GM23338 (cell line): ENCODE results near the gene ILDR2.

Experiments
- CREB1 ChIP-seq: fragments of 250-450 bp; sonication (Bioruptor Pico); IDR thresholded peaks from 2 replicates; pipeline ENCODE4 v1.5.0; 2020; ENCODE audit warnings: low read depth, mild to moderate bottlenecking, moderate library complexity
- ETS1 ChIP-seq: IDR thresholded peaks from 2 replicates; pipeline ENCODE4 v1.6.1; 2016; ENCODE audit warnings: antibody characterized with exemption
- EZH2 ChIP-seq: fragments of 200-600 bp; sonication (generic); IDR thresholded peaks from one replicate; pipeline ENCODE4 v1.8.0; 2017; ENCODE audit warnings: antibody characterized with exemption, mild to moderate bottlenecking, low read depth; ENCODE audit not compliant: unreplicated experiment
- EZH2phosphoT487 ChIP-seq: fragments of 200-600 bp; sonication (generic); IDR thresholded peaks from one replicate; pipeline ENCODE4 v1.8.1; 2018; ENCODE audit warnings: antibody characterized with exemption; ENCODE audit not compliant: unreplicated experiment
- JUNB ChIP-seq: IDR thresholded peaks from one replicate; pipeline ENCODE4 v1.6.1; 2016; ENCODE audit warnings: antibody characterized with exemption; ENCODE audit not compliant: unreplicated experiment
- POLR2AphosphoS5 ChIP-seq: IDR thresholded peaks from 2 replicates; pipeline ENCODE4 v1.6.1; 2016; ENCODE audit warnings: antibody characterized with exemption, low read depth
- REST ChIP-seq: IDR thresholded peaks from one replicate; pipeline ENCODE4 v1.6.1; 2018; ENCODE audit warnings: antibody characterized with exemption; ENCODE audit not compliant: unreplicated experiment
- STAT1 ChIP-seq: IDR thresholded peaks from one replicate; pipeline ENCODE4 v1.6.1; 2016; ENCODE audit warnings: antibody characterized with exemption; ENCODE audit not compliant: unreplicated experiment
- ZNF114 ChIP-seq: fragments of 250-450 bp; sonication (Bioruptor Pico); IDR thresholded peaks from 2 replicates; pipeline ENCODE4 v1.5.0; 2020; ENCODE audit warnings: mild to moderate bottlenecking, moderate library complexity
- ZNF331 ChIP-seq: fragments of 250-450 bp; sonication (Bioruptor Pico); IDR thresholded peaks from 2 replicates; pipeline ENCODE4 v1.5.0; 2020; ENCODE audit warnings: low read depth, mild to moderate bottlenecking, moderate library complexity
- ZNF462 ChIP-seq: fragments of 250-450 bp; sonication (Bioruptor Pico); IDR thresholded peaks from 2 replicates; pipeline ENCODE4 v1.5.0; 2020; ENCODE audit warnings: mild to moderate bottlenecking, moderate library complexity
- TF ChIP-seq, protein P1 (sequence below), 2 experiments: fragments of 200-600 bp in 1 of 2; sonication (generic) in 1 of 2; conservative IDR thresholded peaks; 2 replicates each; pipeline versions ENCODE4 v1.5.1 to v1.6.1; 2016 to 2017; ENCODE audit warnings: antibody characterized with exemption in 2 of 2, low read depth in 2 of 2, mild to moderate bottlenecking in 2 of 2, moderate library complexity in 1 of 2

DNA sequence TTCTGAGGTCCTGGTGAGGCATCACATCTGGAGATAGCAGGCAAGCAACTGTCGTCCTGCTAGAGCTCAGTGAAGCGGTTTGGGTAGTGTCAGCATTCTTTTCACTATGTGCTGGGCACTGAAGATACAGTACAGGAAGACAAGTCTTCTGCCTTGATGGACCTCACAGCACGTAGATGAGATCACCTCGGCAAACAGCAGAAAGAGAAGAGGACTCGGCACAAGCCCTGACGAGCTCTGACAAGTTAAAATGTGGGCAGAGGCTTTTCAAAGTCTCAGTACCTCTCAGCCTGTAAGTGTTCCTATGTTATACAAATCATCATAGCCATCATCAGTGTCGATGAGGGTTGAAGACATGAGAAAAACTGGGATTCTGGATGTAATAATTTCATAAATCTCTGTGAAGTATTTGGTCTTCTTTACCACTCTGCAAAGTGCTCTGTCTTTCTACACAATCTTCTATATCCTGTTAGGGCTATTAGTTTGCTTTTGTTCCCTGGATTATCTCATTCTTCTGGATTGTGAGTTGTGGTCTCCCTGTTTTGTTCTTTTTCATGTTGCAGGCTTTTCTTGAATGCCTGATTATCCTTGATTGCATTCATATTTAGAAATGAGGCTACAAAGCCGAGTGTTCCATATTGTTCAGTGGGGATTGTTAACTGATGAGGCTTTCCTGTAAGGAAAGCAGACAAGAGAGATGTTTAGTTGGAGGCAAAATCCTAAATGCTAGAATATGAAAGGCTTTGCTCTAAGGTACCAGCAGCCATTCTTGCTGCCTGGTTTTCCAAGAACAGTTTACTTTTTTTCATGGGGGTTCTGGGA, 38.0 kb upstream of the ILDR2 start:
- TF ChIP-seq, protein P1, sequence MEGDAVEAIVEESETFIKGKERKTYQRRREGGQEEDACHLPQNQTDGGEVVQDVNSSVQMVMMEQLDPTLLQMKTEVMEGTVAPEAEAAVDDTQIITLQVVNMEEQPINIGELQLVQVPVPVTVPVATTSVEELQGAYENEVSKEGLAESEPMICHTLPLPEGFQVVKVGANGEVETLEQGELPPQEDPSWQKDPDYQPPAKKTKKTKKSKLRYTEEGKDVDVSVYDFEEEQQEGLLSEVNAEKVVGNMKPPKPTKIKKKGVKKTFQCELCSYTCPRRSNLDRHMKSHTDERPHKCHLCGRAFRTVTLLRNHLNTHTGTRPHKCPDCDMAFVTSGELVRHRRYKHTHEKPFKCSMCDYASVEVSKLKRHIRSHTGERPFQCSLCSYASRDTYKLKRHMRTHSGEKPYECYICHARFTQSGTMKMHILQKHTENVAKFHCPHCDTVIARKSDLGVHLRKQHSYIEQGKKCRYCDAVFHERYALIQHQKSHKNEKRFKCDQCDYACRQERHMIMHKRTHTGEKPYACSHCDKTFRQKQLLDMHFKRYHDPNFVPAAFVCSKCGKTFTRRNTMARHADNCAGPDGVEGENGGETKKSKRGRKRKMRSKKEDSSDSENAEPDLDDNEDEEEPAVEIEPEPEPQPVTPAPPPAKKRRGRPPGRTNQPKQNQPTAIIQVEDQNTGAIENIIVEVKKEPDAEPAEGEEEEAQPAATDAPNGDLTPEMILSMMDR (conservative IDR thresholded peaks at IDR 0.05; ENCODE audit: low read depth in 2 of 2), result no peak
- no peak for TF ChIP-seq EZH2phosphoT487
- TF ChIP-seq REST, result no peak
- TF ChIP-seq ZNF331 (CRISPR knock-in tag), result no peak
- no peak for TF ChIP-seq POLR2AphosphoS5
- TF ChIP-seq EZH2, result no peak
- no peak for TF ChIP-seq JUNB
- no peak for TF ChIP-seq CREB1 (CRISPR knock-in tag)
- TF ChIP-seq ETS1, result no peak
- no peak for TF ChIP-seq STAT1
- TF ChIP-seq ZNF462 (CRISPR knock-in tag), result no peak
- no peak for TF ChIP-seq ZNF114
